Stimulated activated CD4-positive, alpha-beta T cell treated with anti-CD3 and anti-CD28 coated beads, Interleukin-4, amount 100 ng/mL, for 4 hours (primary cell): ENCODE measurements around the gene HMG20A.

Experiments used
- DNase-seq, 2 experiments: peaks; one replicate each; pipeline ENCODE4 v3.0.0-alpha.2; 2020

HMG20A gene

GRCh38 chr15:77503240-77503639 lies 82.6 kb downstream of the HMG20A start:
- no peak for DNase-seq

DNA sequence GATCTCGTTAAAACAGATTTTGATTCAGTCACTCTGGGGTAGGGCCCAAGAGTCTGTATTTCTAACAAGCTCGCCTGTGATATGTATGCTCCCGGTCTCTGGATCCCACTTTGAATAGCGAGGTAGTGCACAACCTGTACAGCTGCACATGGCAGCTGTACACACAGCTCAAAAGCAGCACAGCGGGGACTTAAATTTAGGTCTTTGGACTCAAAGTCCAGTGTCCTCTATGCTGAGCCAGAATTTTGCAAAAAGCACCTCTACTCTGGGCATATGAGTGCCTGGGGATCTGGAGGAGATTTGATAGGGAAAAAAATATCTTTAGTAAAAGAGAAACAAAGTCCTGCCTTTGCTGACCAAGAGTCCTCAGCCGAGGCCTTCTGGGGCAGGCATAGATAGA lies 83.1 kb downstream of the HMG20A start:
- DNase-seq: no peak

GRCh38 chr15:77504306-77504705 lies 83.6 kb downstream of the HMG20A start:
- DNase-seq: no peak

- no peak for DNase-seq
Measured at GRCh38 chr15:77504871-77505270, 84.2 kb downstream of the HMG20A start.

GRCh38 chr15:77505556-77505955 lies 84.9 kb downstream of the HMG20A start:
- no peak for DNase-seq

GRCh38 chr15:77506311-77507142 lies 85.8 kb downstream of the HMG20A start:
- DNase-seq: no peak

DNA sequence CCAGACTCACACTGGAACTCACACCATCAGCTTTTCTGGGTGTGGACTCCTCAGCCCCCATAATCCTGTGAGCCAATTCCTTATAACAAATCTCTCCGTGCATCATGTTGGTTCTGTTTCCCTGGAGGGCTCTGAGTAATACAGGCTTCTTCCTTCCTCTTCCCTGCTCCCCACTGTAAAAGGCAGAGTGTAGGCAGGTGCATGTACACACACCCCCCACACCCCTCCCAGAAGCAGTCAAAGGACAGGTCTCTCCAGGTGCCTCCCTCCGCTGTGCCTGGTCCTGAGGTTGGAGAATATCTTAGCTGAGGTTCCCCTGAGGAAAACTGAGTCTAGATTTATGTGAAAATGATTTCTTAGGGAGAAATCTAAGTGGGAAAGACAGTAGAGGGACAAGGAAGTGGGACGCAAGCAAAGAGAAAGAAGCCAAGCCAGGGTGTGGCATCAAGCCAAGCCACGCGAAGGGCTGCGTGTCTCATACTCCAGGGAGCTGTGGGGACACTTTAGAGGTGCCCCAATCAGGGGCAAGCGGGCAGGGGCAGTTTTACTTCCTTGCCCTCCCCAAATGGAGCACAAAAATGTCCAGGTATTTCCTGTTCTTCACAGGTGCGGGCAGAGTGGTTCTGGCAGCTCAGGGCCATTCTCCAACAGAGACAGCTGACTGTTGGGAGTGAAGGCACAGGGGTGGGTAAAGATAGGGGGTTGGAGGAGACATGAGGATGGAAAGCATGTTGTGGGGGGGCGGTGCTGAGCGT lies 86.6 kb downstream of the HMG20A start:
- DNase-seq: no peak

- no peak for DNase-seq
Measured at GRCh38 chr15:77507911-77508310, 87.2 kb downstream of the HMG20A start.

DNA sequence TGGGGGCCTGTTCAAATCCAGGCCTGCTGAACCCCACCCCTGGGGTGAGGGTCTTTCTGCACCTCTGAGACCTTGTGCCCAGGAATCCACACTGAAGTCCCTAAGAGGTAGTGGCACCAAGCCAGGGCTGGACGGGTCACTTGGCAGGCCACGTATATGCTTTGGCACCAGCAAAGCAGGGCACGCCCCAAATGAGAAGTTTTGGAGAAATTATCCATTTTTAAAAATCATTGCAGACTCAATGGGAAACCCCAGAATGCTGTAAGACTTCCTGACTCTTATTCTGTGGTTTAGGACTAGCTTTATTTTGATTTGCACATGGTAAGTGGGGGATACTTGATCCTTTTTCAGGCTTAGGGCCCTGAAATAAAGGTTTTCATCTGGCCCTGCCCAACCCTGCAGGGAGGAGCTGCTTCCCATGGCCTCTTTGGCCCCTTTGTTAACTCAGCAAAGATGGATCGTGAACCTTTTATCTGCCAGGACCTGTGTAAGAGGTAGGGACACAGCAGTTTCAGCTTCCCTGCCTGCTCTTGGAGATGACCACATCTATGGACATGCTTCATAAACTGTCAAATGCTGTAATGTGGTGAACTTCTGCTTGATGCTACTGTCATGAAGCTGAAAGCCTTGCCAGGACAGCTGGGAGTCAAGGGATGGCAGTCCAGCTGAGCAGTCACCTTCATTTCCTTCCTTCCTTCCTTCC lies 88.0 kb downstream of the HMG20A start:
- no peak for DNase-seq

GRCh38 chr15:77510066-77511057 lies 89.7 kb downstream of the HMG20A start:
- DNase-seq: no peak

- DNase-seq: no peak
Measured at GRCh38 chr15:77511869-77512268, 91.2 kb downstream of the HMG20A start.

- no peak for DNase-seq
Measured at GRCh38 chr15:77513226-77513625, 92.5 kb downstream of the HMG20A start.

- no peak for DNase-seq
Measured at GRCh38 chr15:77514641-77515402, 94.1 kb downstream of the HMG20A start.

DNA sequence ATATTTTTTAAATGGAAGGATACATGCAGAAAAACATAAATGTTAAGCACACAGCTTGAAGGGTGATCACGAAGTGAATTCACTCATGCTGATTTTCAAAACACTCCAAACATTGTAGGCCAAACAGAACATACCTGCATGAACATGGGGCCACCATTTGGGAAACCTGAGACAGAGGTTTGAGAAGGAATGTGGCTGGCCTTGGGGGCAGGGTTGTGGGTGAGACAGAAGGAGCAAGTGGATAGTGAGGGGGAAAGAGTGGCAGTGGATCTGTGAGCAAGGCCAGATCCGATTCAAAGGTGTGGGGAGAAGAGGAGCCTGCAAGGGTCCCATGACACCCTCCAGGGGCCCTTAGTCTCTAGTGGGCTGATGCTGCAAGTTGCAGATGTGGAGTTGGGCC lies 94.9 kb downstream of the HMG20A start:
- no peak for DNase-seq

DNA sequence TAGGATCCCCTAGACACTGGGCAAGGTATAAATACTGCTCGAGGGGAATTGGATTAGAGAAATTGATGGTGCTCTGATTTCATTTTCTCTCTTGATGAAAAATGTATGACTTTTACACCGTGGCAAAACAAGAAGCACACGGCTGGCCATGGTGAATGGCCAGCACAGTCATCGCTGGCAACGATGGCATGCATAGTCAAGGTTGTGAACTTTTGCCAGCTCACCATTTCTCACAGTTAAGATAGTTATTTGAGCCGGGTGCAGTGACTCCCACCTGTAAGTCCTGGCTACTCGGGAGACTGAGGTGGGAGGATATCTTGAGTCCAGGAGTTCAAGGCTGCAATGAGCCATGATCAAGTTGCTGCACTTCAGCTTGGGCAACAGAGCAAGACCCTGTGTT lies 95.4 kb downstream of the HMG20A start:
- DNase-seq: no peak

- no peak for DNase-seq
Measured at GRCh38 chr15:77516786-77517185, 96.1 kb downstream of the HMG20A start.

- no peak for DNase-seq
Measured at GRCh38 chr15:77517579-77517978, 96.9 kb downstream of the HMG20A start.

GRCh38 chr15:77518458-77518857 lies 97.8 kb downstream of the HMG20A start:
- DNase-seq: no peak

- DNase-seq: no peak
Measured at GRCh38 chr15:77519540-77519939, 98.9 kb downstream of the HMG20A start.

GRCh38 chr15:77521206-77521605 lies 100.5 kb downstream of the HMG20A start:
- DNase-seq: no peak

DNA sequence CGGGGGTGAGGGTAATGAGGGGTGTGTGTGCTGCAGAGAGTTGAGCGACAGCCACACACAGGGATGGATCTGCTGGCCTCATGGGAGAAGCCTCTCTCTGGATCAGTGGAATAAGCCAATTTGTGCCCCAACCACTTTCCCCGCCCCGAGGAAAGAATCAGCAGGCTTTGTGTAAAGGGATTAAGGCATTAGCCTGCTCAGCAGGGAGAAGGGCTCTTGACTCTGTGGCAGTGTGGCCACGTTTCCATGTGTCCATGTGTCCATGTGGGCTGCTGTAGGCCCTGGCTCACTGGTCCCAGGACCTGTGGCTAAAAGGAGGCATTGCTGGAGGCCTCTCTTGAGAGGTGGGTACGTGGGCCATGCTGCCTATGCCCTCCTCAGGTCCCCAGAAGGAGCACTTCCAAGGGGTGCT lies 104.7 kb downstream of the HMG20A start:
- DNase-seq: no peak
